Left lung (tissue), 10 donors: ENCODE measurements around the gene INTS11. TPM values are rescaled to one million over a fixed set of nuclear protein-coding genes. Genes with fewer than 3 reads are reported as not detected.

Experiments used
- ATAC-seq: fragments of 200-7000 bp; cut with Tn5 transposase; one replicate; pipeline ENCODE4 v1.9.1; 2020; ENCODE audit warnings: moderate library complexity
- DNase-seq, 4 donors: peaks; one replicate each; pipeline ENCODE4 v3.0.0-alpha.2; 2013 to 2020
- H3K27ac ChIP-seq, 2 donors: fragments of 200-600 bp; sonication (generic) in 1 of 2; one replicate each; pipeline versions ENCODE4 v1.5.0 to v1.8.0; 2020 to 2021
- H3K27me3 ChIP-seq, 2 donors: fragments of 200-600 bp; sonication (generic) in 1 of 2; one replicate each; pipeline versions ENCODE4 v1.5.0 to v1.8.0; 2020 to 2021
- H3K36me3 ChIP-seq, 2 donors: fragments of 200-600 bp; sonication (generic) in 1 of 2; one replicate each; pipeline versions ENCODE4 v1.5.0 to v1.8.0; 2020 to 2021
- H3K4me1 ChIP-seq, 2 donors: fragments of 200-600 bp; one replicate each; pipeline ENCODE4 v1.8.0; 2021
- H3K4me3 ChIP-seq, 2 donors: fragments of 200-600 bp; sonication (generic) in 1 of 2; one replicate each; pipeline versions ENCODE4 v1.5.0 to v1.8.0; 2020 to 2021; ENCODE audit warnings: mild to moderate bottlenecking in 1 of 2
- H3K9me3 ChIP-seq, 2 donors: fragments of 200-600 bp; sonication (generic) in 1 of 2; one replicate each; pipeline versions ENCODE4 v1.5.0 to v1.8.0; 2020 to 2021
- CTCF ChIP-seq, 2 donors: fragments of 200-600 bp; sonication (generic) in 1 of 2; IDR thresholded peaks; one replicate each; pipeline versions ENCODE4 v1.5.0 to v1.8.0; 2021; ENCODE audit warnings: antibody characterized with exemption in 2 of 2
- intact Hi-C, 2 donors: fragments of 100-400 bp; cut with DNase I; formaldehyde crosslinking; loops; one replicate each; pipeline versions ENCODE4 v1.11.2 to v1.14.2; 2022
- polyA plus RNA-seq, 6 donors: library from polyadenylated mRNA; unstranded; fragments of 120-200 nt; gene quantifications; one replicate each; pipeline ENCODE4 v1.2.1, GENCODE V29; 2013; ENCODE audit not compliant: insufficient read length in 6 of 6
- total RNA-seq, 2 donors: library from RNA; stranded (reverse); fragmentation: NEBNext Ultra II Directional; extraction: Animal tissue kit (Norgen Biotek cat#: 25700); gene quantifications; one replicate each; pipeline ENCODE4 v1.2.1, GENCODE V29; 2021
- donor health status: DM: no; HTN: yes; CAD: no.
- donor health status: DM: no; HTN: no; CAD: no.

The INTS11 gene
- total and polyA plus RNA-seq, 8 donors = 67.0 to 166 (median 117) TPM

GRCh38 chr1:1305300-1306069 is 19.0 kb downstream of the INTS11 start:
- TF ChIP-seq CTCF (IDR thresholded peaks at IDR 0.05) = no peak

GRCh38 chr1:1304331-1305299 is 19.8 kb downstream of the INTS11 start:
- intact Hi-C loops = no loop called here
- peak overlapping the region in 1 of 2 donors; percentile 91 for H3K4me3 ChIP-seq
- ATAC-seq (no peak), DNase-seq (peak in 3 of 4 donors; percentile 67 to 88 (median 77))
- H3K36me3 ChIP-seq = peaks cover 0 to 1% of the 10 kb centered on the region in 2 donors
- no peaks in the 10 kb centered on the region for H3K27me3 ChIP-seq
- no peaks in the 10 kb centered on the region for H3K9me3 ChIP-seq
- TF ChIP-seq CTCF (IDR thresholded peaks at IDR 0.05) = no peak
- peak overlapping the region; percentile 53 to 66 for H3K27ac ChIP-seq
- peaks cover 28 to 46% of the 10 kb centered on the region in 2 donors for H3K4me1 ChIP-seq

More at GRCh38 chr1:1305300-1306069, 19.0 kb downstream of the INTS11 start:
- intact Hi-C loops = no loop called here
- H3K9me3 ChIP-seq = no peaks in the 10 kb centered on the region
- peaks cover 0 to 10% of the 10 kb centered on the region in 2 donors for H3K36me3 ChIP-seq
- H3K4me1 ChIP-seq = peaks cover 28 to 51% of the 10 kb centered on the region in 2 donors
- H3K27ac ChIP-seq = peak overlapping the region; percentile 53 to 66
- H3K27me3 ChIP-seq = no peaks in the 10 kb centered on the region
- ATAC-seq = peak; percentile 18
- peak overlapping the region; percentile 2 to 91 for H3K4me3 ChIP-seq
- peak in 2 of 4 donors; percentile 37 to 72 for DNase-seq

DNA sequence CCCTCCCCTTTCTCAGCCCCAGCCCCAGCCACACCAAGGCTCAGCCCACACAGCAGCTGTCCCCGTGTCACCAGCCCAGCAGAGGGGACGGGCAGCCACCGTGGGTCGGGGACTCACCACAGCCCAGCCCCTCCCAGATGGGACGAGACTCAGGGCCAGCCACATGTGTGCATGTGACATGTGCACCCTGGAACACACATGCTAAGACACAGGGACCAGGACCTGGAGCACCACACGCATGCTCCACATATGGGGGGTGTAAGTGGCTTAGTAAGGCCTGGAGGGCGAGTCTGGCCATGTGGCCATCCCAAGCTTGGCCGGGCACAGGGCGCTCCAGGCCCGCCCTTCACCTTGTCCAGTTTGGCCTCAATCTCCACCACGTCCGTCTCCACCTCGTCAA is 20.7 kb downstream of the INTS11 start:
- intact Hi-C loops = no loop called here
- Histone ChIP-seq H3K36me3 (peaks cover 0 to 4% of the 10 kb centered on the region in 2 donors), H3K4me3 (no peak overlapping the region), H3K9me3 (no peaks in the 10 kb centered on the region), H3K4me1 (peaks cover 28 to 37% of the 10 kb centered on the region in 2 donors), H3K27me3 (no peaks in the 10 kb centered on the region), H3K27ac (no peak overlapping the region)
- TF ChIP-seq CTCF (IDR thresholded peaks at IDR 0.05) = no peak
- DNase-seq = no peak
- no peak for ATAC-seq

DNA sequence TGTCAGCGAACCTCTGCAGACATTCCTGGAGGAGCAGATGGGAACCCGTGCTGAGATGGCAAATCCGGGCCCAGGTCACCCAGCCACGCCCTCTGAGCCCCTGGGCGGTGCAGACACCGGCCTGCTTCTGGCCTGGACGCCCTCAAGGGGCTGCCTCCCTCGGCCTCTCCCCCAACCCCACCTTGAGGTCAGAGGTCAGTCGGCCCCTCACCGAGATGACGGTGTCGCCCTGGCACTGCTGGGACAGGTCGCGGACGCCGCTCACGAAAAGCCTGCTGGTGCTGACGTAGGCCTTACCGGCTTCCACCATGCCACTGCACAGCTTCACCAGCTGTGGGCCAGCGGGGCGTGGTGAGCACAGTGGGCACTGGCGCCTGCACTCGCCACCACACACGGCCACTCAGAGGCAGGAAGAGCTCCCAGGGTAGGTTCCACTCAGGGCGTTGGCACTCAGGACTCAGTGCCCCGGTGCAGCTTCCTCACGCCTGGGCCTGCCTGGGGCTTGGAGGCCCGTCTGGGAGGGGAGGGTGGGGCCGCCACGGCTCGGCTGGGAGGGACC is 21.4 kb downstream of the INTS11 start:
- H3K4me1 ChIP-seq = peaks cover 28 to 36% of the 10 kb centered on the region in 2 donors
- H3K9me3 ChIP-seq = no peaks in the 10 kb centered on the region
- no peak overlapping the region for H3K27ac ChIP-seq
- DNase-seq = no peak
- H3K27me3 ChIP-seq = no peaks in the 10 kb centered on the region
- TF ChIP-seq CTCF (IDR thresholded peaks at IDR 0.05) = no peak
- intact Hi-C loops = no loop called here
- H3K36me3 ChIP-seq = peaks cover 0 to 8% of the 10 kb centered on the region in 2 donors
- no peak overlapping the region for H3K4me3 ChIP-seq
- no peak for ATAC-seq
